ENCODE results near the gene ARHGAP29. TPM values are rescaled to one million over a fixed set of nuclear protein-coding genes. Genes with fewer than 3 reads are reported as not detected.

The ARHGAP29 gene
- total RNA-seq, 3 donors from 2014 or later, result 49.1 to 88.0 (median 70.8) TPM

- Histone ChIP-seq H3K9me3 (no peaks in the 10 kb centered on the region), H3K4me1 (no peaks in the 10 kb centered on the region), H3K27ac (peak overlapping the region; percentile 72 to 95), H3K36me3 (no peaks in the 10 kb centered on the region), H3K27me3 (no peaks in the 10 kb centered on the region), H3K4me3 (no peak overlapping the region)
- DNase-seq (ENCODE audit: low spot score in 2 of 2), result peak in 1 of 2 donors; percentile 59
- TF ChIP-seq POLR2AphosphoS5 (IDR thresholded peaks at IDR 0.05), result peak in 1 of 3 donors; percentile 14
- no peak for TF ChIP-seq CTCF (IDR thresholded peaks at IDR 0.05)
- intact Hi-C loops (cut with DNase I; ENCODE audit: low total_unique reads), result loop anchor here (10.0 kb wide), 1 partner anchor 74 kb away; no protein-coding TSS in a partner anchor
Observed at GRCh38 chr1:94250341-94250740, 13.0 kb upstream of the ARHGAP29 start.

- Histone ChIP-seq H3K4me3 (no peak overlapping the region), H3K36me3 (no peaks in the 10 kb centered on the region), H3K9me3 (peaks cover 0 to under 1% of the 10 kb centered on the region in 2 donors), H3K27ac (peak overlapping the region in 1 of 2 donors; percentile 95), H3K27me3 (no peaks in the 10 kb centered on the region), H3K4me1 (no peaks in the 10 kb centered on the region)
- DNase-seq (ENCODE audit: low spot score in 2 of 2), result no peak
- TF ChIP-seq POLR2AphosphoS5 (IDR thresholded peaks at IDR 0.05), result no peak
- intact Hi-C loops (cut with DNase I; ENCODE audit: low total_unique reads), result no loop called here
Observed at GRCh38 chr1:94248956-94249688, 11.7 kb upstream of the ARHGAP29 start.

GRCh38 chr1:94247138-94248094 lies 10.0 kb upstream of the ARHGAP29 start:
- intact Hi-C loops (cut with DNase I; ENCODE audit: low total_unique reads), result no loop called here
- TF ChIP-seq POLR2AphosphoS5 (IDR thresholded peaks at IDR 0.05) (peak; percentile 47 to 78 (median 65)), CTCF (IDR thresholded peaks at IDR 0.05) (no peak), POLR2A (IDR thresholded peaks at IDR 0.05) (peak; percentile 25)

GRCh38 chr1:94246692-94247137 lies 9.3 kb upstream of the ARHGAP29 start:
- Histone ChIP-seq H3K27ac (peak overlapping the region; percentile 95), H3K4me3 (peak overlapping the region; percentile 65 to 88 (median 86)), H3K4me1 (no peaks in the 10 kb centered on the region), H3K9me3 (peaks cover 0 to 22% of the 10 kb centered on the region in 2 donors), H3K27me3 (no peaks in the 10 kb centered on the region), H3K36me3 (no peaks in the 10 kb centered on the region)
- intact Hi-C loops (cut with DNase I; ENCODE audit: low total_unique reads), result no loop called here
- no peak for TF ChIP-seq POLR2A (IDR thresholded peaks at IDR 0.05)
- TF ChIP-seq POLR2AphosphoS5 (IDR thresholded peaks at IDR 0.05), result peak in 1 of 3 donors; percentile 26
- TF ChIP-seq CTCF (IDR thresholded peaks at IDR 0.05), result no peak
- DNase-seq (ENCODE audit: low spot score in 2 of 2), result no peak

More at GRCh38 chr1:94247138-94248094, 10.0 kb upstream of the ARHGAP29 start:
- peak; percentile 62 to 84 for DNase-seq (ENCODE audit: low spot score in 2 of 2)
- Histone ChIP-seq H3K4me1 (no peaks in the 10 kb centered on the region), H3K27me3 (no peaks in the 10 kb centered on the region), H3K9me3 (peaks cover 0 to 16% of the 10 kb centered on the region in 2 donors), H3K27ac (peak overlapping the region; percentile 95), H3K4me3 (peak overlapping the region; percentile 65 to 88 (median 86)), H3K36me3 (no peaks in the 10 kb centered on the region)

- no peak for DNase-seq (ENCODE audit: low spot score in 2 of 2)
- H3K4me1 ChIP-seq, result no peaks in the 10 kb centered on the region
- no peaks in the 10 kb centered on the region for H3K27me3 ChIP-seq
- no peak for TF ChIP-seq POLR2AphosphoS5 (IDR thresholded peaks at IDR 0.05)
- TF ChIP-seq POLR2A (IDR thresholded peaks at IDR 0.05), result no peak
- peak overlapping the region; percentile 95 for H3K27ac ChIP-seq
- H3K9me3 ChIP-seq, result peaks cover 0 to 22% of the 10 kb centered on the region in 2 donors
- intact Hi-C loops (cut with DNase I; ENCODE audit: low total_unique reads), result no loop called here
- peak overlapping the region; percentile 65 to 88 (median 86) for H3K4me3 ChIP-seq
- no peaks in the 10 kb centered on the region for H3K36me3 ChIP-seq
Observed at GRCh38 chr1:94245747-94246438, 8.5 kb upstream of the ARHGAP29 start.
